Upper lobe of left lung (tissue), 4 donors: Measurements from ENCODE around the gene MPC1.

Source experiments
- EP300 ChIP-seq, 4 donors: sonication (generic); formaldehyde crosslinking; IDR thresholded peaks; one replicate each; pipeline ENCODE4 v1.5.1; 2017; ENCODE audit warnings: antibody characterized with exemption in 4 of 4, control low read depth in 2 of 4
- POLR2A ChIP-seq, 4 donors: fragments of 450-650 bp; IDR thresholded peaks; one replicate each; pipeline ENCODE4 v1.5.1; 2016 to 2017; ENCODE audit warnings: antibody characterized with exemption in 4 of 4, mild to moderate bottlenecking in 2 of 4
- POLR2AphosphoS5 ChIP-seq, 2 donors: sonication (generic); formaldehyde crosslinking; IDR thresholded peaks; one replicate each; pipeline ENCODE4 v1.5.1; 2017; ENCODE audit warnings: antibody characterized with exemption in 2 of 2
- TF ChIP-seq, protein P1 (sequence below), 6 experiments: fragments of 450-650 bp in 4 of 6; fragments of 200-600 bp in 2 of 6; sonication (generic) in 2 of 6; IDR thresholded peaks; one replicate each; pipeline ENCODE4 v1.5.1; 2016 to 2019; ENCODE audit warnings: antibody characterized with exemption in 6 of 6

- TF ChIP-seq, protein P1, sequence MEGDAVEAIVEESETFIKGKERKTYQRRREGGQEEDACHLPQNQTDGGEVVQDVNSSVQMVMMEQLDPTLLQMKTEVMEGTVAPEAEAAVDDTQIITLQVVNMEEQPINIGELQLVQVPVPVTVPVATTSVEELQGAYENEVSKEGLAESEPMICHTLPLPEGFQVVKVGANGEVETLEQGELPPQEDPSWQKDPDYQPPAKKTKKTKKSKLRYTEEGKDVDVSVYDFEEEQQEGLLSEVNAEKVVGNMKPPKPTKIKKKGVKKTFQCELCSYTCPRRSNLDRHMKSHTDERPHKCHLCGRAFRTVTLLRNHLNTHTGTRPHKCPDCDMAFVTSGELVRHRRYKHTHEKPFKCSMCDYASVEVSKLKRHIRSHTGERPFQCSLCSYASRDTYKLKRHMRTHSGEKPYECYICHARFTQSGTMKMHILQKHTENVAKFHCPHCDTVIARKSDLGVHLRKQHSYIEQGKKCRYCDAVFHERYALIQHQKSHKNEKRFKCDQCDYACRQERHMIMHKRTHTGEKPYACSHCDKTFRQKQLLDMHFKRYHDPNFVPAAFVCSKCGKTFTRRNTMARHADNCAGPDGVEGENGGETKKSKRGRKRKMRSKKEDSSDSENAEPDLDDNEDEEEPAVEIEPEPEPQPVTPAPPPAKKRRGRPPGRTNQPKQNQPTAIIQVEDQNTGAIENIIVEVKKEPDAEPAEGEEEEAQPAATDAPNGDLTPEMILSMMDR (IDR thresholded peaks at IDR 0.05), result no peak
- TF ChIP-seq POLR2A (IDR thresholded peaks at IDR 0.05), result no peak
- TF ChIP-seq POLR2AphosphoS5 (IDR thresholded peaks at IDR 0.05), result no peak
- TF ChIP-seq EP300 (IDR thresholded peaks at IDR 0.05), result no peak
Observed at GRCh38 chr6:166364456-166364855, 18.3 kb downstream of the MPC1 start.
